Neural cell (in vitro differentiated cells): ENCODE measurements around the gene TRAPPC2L. TPM values are rescaled to one million over a fixed set of nuclear protein-coding genes. Genes with fewer than 3 reads are reported as not detected.

Source experiments
- H2AFZ ChIP-seq: fragments of 200-600, 300-800 bp; sonication (generic), shearing (Covaris generic); 2 replicates; pipeline ENCODE4 v1.6.0; 2014; ENCODE audit warnings: low read depth, mild to moderate bottlenecking, antibody characterized with exemption, low read length, moderate library complexity
- H3F3A ChIP-seq: fragments of 200-600 bp; shearing (Covaris generic); 2 replicates; pipeline ENCODE4 v1.6.1; 2016; ENCODE audit warnings: mild to moderate bottlenecking, moderate library complexity, mixed read lengths, antibody characterized with exemption, low read length; ENCODE audit not compliant: insufficient read depth, poor library complexity, severe bottlenecking
- H3K27ac ChIP-seq: fragments of 200-600, 300-800 bp; sonication (generic), shearing (Covaris generic); 2 replicates; pipeline ENCODE4 v1.5.1; 2014; ENCODE audit warnings: mild to moderate bottlenecking, low read length, moderate library complexity
- H3K27me3 ChIP-seq: fragments of 300-800, 200-600 bp; sonication (generic), shearing (Covaris generic); 2 replicates; pipeline ENCODE4 v1.6.0; 2014; ENCODE audit warnings: mild to moderate bottlenecking, low read depth, low read length, moderate library complexity; ENCODE audit not compliant: insufficient read depth
- H3K36me3 ChIP-seq: fragments of 300-800, 200-600 bp; sonication (generic), shearing (Covaris generic); 2 replicates; pipeline ENCODE4 v1.5.1; 2014; ENCODE audit warnings: mild to moderate bottlenecking, antibody characterized with exemption, low read length, moderate library complexity; ENCODE audit not compliant: insufficient read depth
- H3K4me2 ChIP-seq: fragments of 300-800, 200-600 bp; sonication (generic), shearing (Covaris generic); 2 replicates; pipeline ENCODE4 v1.6.0; 2014; ENCODE audit warnings: mild to moderate bottlenecking, low read length
- H3K4me3 ChIP-seq: fragments of 300-800, 200-600 bp; sonication (generic), shearing (Covaris generic); 2 replicates; pipeline ENCODE4 v1.5.1; 2014; ENCODE audit warnings: mild to moderate bottlenecking, low read length, moderate library complexity
- H3K79me2 ChIP-seq: fragments of 200-600 bp; shearing (Covaris generic); replicated peaks from 2 replicates; pipeline ENCODE4 v1.6.0; 2014; ENCODE audit warnings: mild to moderate bottlenecking, low read length, moderate library complexity; ENCODE audit not compliant: insufficient read depth
- H3K9ac ChIP-seq: fragments of 300-800, 200-600 bp; sonication (generic), shearing (Covaris generic); 2 replicates; pipeline ENCODE4 v1.6.1; 2016; ENCODE audit warnings: mild to moderate bottlenecking, low read length, mixed read lengths
- H3K9me2 ChIP-seq: fragments of 200-600 bp; shearing (Covaris generic); 2 replicates; pipeline ENCODE4 v1.6.1; 2016; ENCODE audit warnings: mild to moderate bottlenecking, low read length, mixed read lengths; ENCODE audit not compliant: insufficient read depth
- H3K9me3 ChIP-seq: fragments of 200-600, 300-800 bp; sonication (generic), shearing (Covaris generic); 2 replicates; pipeline ENCODE4 v1.6.1; 2016; ENCODE audit warnings: mild to moderate bottlenecking, mixed run types, low read length, moderate library complexity, mixed read lengths
- H4K20me1 ChIP-seq: fragments of 200-600 bp; shearing (Covaris generic); 2 replicates; pipeline ENCODE4 v1.6.1; 2016; ENCODE audit warnings: mild to moderate bottlenecking, mixed run types; ENCODE audit not compliant: insufficient read depth
- EP300 ChIP-seq: fragments of 450-650 bp; conservative IDR thresholded peaks from 2 replicates; pipeline ENCODE4 v1.6.1; 2014; ENCODE audit warnings: antibody characterized with exemption, mild to moderate bottlenecking, moderate library complexity; ENCODE audit not compliant: poor library complexity, severe bottlenecking
- EZH2 ChIP-seq: fragments of 200-600, 300-800 bp; shearing (Covaris generic), sonication (generic); IDR thresholded peaks from 2 replicates; pipeline ENCODE4 v1.6.1; 2014; ENCODE audit warnings: antibody characterized with exemption, low read length, borderline replicate concordance, mild to moderate bottlenecking; ENCODE audit not compliant: insufficient read depth, poor library complexity, severe bottlenecking
- MXI1 ChIP-seq: fragments of 450-650 bp; conservative IDR thresholded peaks from 2 replicates; pipeline ENCODE4 v1.6.1; 2014; ENCODE audit warnings: antibody characterized with exemption, mild to moderate bottlenecking; ENCODE audit not compliant: poor library complexity, severe bottlenecking
- POLR2AphosphoS5 ChIP-seq: IDR thresholded peaks from 2 replicates; pipeline ENCODE4 v1.6.1; 2012
- RAD21 ChIP-seq: fragments of 450-650 bp; conservative IDR thresholded peaks from 2 replicates; pipeline ENCODE4 v1.6.1; 2014; ENCODE audit warnings: antibody characterized with exemption, mild to moderate bottlenecking, moderate library complexity
- SMC3 ChIP-seq: fragments of 450-650 bp; conservative IDR thresholded peaks from 2 replicates; pipeline ENCODE4 v1.6.1; 2014; ENCODE audit warnings: antibody characterized with exemption, mild to moderate bottlenecking, moderate library complexity; ENCODE audit not compliant: poor library complexity
- TAF1 ChIP-seq: IDR thresholded peaks from 2 replicates; pipeline ENCODE4 v1.6.1; 2012; ENCODE audit warnings: low read depth
- polyA plus RNA-seq: library from polyadenylated mRNA; depleted of rRNA; stranded (reverse); fragments of >200 nt; gene quantifications from 2 replicates; pipeline ENCODE4 v1.2.3, GENCODE V29; 2014
- TF ChIP-seq, protein P1 (sequence below): fragments of 450-650 bp; IDR thresholded peaks from 2 replicates; pipeline ENCODE4 v1.5.1; 2014; ENCODE audit warnings: antibody characterized with exemption, mild to moderate bottlenecking, moderate library complexity; ENCODE audit not compliant: poor library complexity, severe bottlenecking
- TF ChIP-seq, protein P2 (sequence below): IDR thresholded peaks from 2 replicates; pipeline ENCODE4 v1.6.1; 2012; ENCODE audit warnings: borderline replicate concordance

Gene TRAPPC2L
- polyA plus RNA-seq, 1 donor from 2014 or later: 70.2 TPM

DNA sequence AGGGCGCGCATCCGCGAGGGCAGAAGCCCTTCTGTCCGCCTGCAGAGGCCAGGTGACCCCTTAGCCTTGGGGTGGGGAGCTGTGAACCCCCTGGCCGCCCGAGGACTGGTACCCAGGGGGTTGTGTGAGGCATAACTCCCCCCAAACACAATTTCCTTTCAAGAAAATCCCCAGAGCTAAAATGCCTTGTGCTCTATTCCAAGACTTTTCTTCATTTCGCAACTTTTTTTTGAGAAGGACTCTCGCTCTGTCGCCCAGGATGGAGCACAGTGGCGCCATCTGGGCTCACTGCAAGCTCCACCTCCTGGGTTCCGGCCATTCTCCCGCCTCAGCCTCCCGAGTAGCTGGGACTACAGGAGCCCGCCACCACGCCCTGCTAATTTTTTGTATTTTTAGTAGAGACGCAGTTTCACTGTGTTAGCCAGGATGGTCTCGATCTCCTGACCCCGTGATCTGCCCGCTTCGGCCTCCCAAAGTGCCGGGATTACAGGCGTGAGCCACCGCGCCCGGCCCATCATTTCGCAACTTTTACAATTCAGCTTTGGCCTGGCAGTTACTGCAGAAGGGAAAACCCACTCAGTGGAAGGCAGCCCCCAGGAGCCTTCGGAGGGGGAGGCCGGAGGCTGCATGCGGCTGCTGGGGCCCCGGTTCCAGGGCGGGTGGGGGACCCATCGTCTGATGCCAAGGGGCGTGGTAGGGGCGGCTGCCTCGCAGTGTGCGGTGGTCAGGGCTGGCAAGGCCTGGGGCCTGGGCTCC is 44.2 kb upstream of the TRAPPC2L start:
- Histone ChIP-seq H3F3A (no peaks in the 10 kb centered on the region), H3K79me2 (no peaks in the 10 kb centered on the region), H3K27me3 (no peaks in the 10 kb centered on the region), H2AFZ (no peak overlapping the region), H3K36me3 (no peaks in the 10 kb centered on the region), H4K20me1 (no peaks in the 10 kb centered on the region), H3K4me3 (peak overlapping the region; percentile 94), H3K9me2 (no peaks in the 10 kb centered on the region), H3K9ac (peak overlapping the region; percentile 78), H3K9me3 (no peaks in the 10 kb centered on the region), H3K4me2 (no peak overlapping the region), H3K27ac (peak overlapping the region; percentile 79)
- TF ChIP-seq MXI1: no peak
- peak; percentile 2 for TF ChIP-seq RAD21

DNA sequence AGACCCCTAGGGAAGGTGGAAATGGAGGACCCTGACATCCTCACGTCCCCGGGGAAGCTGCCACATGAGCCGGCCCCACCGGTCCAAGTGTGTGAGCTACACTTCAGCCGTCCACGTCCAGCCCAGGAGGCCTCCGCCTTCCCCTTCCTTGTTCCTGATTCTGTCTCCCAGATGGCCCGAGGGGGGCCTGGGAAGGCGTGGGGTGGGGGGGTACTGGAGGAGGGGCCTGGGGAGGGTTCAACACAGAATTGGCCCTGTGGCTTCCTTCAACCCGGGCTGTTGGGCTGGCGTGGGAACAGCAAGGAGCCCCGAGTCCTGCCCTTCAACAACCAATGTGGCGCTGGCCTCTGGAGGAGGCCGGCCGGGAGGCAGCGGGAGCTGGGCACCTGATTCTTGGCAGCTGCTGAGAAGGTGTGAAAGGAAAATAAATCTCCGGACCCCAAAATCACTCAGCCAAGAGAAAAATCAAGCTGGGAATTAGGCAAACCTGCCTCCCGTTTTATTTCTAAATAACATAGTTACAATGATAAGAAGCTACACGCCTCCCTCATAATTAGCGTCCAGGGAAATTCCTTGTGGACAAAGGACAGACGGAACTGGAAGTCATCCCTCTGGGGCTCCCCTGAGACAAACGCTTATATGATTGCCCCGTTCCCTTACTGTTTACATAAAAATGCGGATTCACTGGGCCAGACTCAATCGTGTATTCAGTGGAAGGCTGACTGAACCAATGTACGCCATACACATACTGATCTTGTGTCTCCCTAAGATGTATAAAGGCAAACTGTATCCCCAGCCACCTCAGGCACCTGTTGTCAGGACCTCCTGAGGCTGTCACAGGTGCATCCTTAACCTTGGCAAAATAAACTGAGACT is 43.4 kb upstream of the TRAPPC2L start:
- Histone ChIP-seq H3F3A (no peaks in the 10 kb centered on the region), H3K36me3 (no peaks in the 10 kb centered on the region), H3K9ac (no peak overlapping the region), H2AFZ (no peak overlapping the region), H3K4me3 (no peak overlapping the region), H3K9me2 (no peaks in the 10 kb centered on the region), H3K27ac (no peak overlapping the region), H3K9me3 (no peaks in the 10 kb centered on the region), H3K27me3 (no peaks in the 10 kb centered on the region), H4K20me1 (no peaks in the 10 kb centered on the region), H3K79me2 (no peaks in the 10 kb centered on the region), H3K4me2 (no peak overlapping the region)
- no peak for TF ChIP-seq MXI1
- TF ChIP-seq SMC3: no peak
- TF ChIP-seq, protein P1, sequence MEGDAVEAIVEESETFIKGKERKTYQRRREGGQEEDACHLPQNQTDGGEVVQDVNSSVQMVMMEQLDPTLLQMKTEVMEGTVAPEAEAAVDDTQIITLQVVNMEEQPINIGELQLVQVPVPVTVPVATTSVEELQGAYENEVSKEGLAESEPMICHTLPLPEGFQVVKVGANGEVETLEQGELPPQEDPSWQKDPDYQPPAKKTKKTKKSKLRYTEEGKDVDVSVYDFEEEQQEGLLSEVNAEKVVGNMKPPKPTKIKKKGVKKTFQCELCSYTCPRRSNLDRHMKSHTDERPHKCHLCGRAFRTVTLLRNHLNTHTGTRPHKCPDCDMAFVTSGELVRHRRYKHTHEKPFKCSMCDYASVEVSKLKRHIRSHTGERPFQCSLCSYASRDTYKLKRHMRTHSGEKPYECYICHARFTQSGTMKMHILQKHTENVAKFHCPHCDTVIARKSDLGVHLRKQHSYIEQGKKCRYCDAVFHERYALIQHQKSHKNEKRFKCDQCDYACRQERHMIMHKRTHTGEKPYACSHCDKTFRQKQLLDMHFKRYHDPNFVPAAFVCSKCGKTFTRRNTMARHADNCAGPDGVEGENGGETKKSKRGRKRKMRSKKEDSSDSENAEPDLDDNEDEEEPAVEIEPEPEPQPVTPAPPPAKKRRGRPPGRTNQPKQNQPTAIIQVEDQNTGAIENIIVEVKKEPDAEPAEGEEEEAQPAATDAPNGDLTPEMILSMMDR: no peak
- TF ChIP-seq EZH2: no peak
- no peak for TF ChIP-seq RAD21
- TF ChIP-seq, protein P2, sequence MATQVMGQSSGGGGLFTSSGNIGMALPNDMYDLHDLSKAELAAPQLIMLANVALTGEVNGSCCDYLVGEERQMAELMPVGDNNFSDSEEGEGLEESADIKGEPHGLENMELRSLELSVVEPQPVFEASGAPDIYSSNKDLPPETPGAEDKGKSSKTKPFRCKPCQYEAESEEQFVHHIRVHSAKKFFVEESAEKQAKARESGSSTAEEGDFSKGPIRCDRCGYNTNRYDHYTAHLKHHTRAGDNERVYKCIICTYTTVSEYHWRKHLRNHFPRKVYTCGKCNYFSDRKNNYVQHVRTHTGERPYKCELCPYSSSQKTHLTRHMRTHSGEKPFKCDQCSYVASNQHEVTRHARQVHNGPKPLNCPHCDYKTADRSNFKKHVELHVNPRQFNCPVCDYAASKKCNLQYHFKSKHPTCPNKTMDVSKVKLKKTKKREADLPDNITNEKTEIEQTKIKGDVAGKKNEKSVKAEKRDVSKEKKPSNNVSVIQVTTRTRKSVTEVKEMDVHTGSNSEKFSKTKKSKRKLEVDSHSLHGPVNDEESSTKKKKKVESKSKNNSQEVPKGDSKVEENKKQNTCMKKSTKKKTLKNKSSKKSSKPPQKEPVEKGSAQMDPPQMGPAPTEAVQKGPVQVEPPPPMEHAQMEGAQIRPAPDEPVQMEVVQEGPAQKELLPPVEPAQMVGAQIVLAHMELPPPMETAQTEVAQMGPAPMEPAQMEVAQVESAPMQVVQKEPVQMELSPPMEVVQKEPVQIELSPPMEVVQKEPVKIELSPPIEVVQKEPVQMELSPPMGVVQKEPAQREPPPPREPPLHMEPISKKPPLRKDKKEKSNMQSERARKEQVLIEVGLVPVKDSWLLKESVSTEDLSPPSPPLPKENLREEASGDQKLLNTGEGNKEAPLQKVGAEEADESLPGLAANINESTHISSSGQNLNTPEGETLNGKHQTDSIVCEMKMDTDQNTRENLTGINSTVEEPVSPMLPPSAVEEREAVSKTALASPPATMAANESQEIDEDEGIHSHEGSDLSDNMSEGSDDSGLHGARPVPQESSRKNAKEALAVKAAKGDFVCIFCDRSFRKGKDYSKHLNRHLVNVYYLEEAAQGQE: no peak
- TF ChIP-seq POLR2AphosphoS5: no peak
- TF ChIP-seq TAF1: no peak
- TF ChIP-seq EP300: no peak
